ENCODE data around the gene LRP8.

The LRP8 gene

GRCh38 chr1:53328009-53328461 lies at the start of gene LRP8:
Gene LRP8 (minus strand): TSS chr1:53328070. CDS start chr1:53327912, 158 bp downstream.
- peak in 1 of 2 experiments; percentile 11 for DNase-seq (ENCODE audit: low read depth in 2 of 2)

- DNase-seq (ENCODE audit: low read depth in 2 of 2), result no peak
These were observed 49.6 kb upstream of the LRP8 start for GRCh38 chr1:53377438-53377841.

GRCh38 chr1:53376742-53377437 lies 49.0 kb upstream of the LRP8 start:
- DNase-seq (ENCODE audit: low read depth in 2 of 2), result no peak

GRCh38 chr1:53376041-53376461 lies 48.2 kb upstream of the LRP8 start:
- DNase-seq (ENCODE audit: low read depth in 2 of 2), result no peak

- DNase-seq (ENCODE audit: low read depth in 2 of 2), result no peak
These were observed 47.6 kb upstream of the LRP8 start for GRCh38 chr1:53375440-53375839.

- DNase-seq (ENCODE audit: low read depth in 2 of 2), result no peak
These were observed 45.4 kb upstream of the LRP8 start for GRCh38 chr1:53373246-53373645.

GRCh38 chr1:53372501-53372951 lies 44.7 kb upstream of the LRP8 start:
- DNase-seq (ENCODE audit: low read depth in 2 of 2), result no peak

GRCh38 chr1:53371851-53372250 lies 44.0 kb upstream of the LRP8 start:
- no peak for DNase-seq (ENCODE audit: low read depth in 2 of 2)

- no peak for DNase-seq (ENCODE audit: low read depth in 2 of 2)
These were observed 43.3 kb upstream of the LRP8 start for GRCh38 chr1:53371121-53371666.

GRCh38 chr1:53370369-53370961 lies 42.6 kb upstream of the LRP8 start:
- no peak for DNase-seq (ENCODE audit: low read depth in 2 of 2)

GRCh38 chr1:53369761-53370160 lies 41.9 kb upstream of the LRP8 start:
- no peak for DNase-seq (ENCODE audit: low read depth in 2 of 2)

GRCh38 chr1:53369034-53369750 lies 41.3 kb upstream of the LRP8 start:
- no peak for DNase-seq (ENCODE audit: low read depth in 2 of 2)

- no peak for DNase-seq (ENCODE audit: low read depth in 2 of 2)
These were observed 40.6 kb upstream of the LRP8 start for GRCh38 chr1:53368314-53369033.

- DNase-seq (ENCODE audit: low read depth in 2 of 2), result no peak
These were observed 39.8 kb upstream of the LRP8 start for GRCh38 chr1:53367503-53368313.

- DNase-seq (ENCODE audit: low read depth in 2 of 2), result no peak
These were observed 39.1 kb upstream of the LRP8 start for GRCh38 chr1:53366901-53367502.

- no peak for DNase-seq (ENCODE audit: low read depth in 2 of 2)
These were observed 37.7 kb upstream of the LRP8 start for GRCh38 chr1:53365437-53366063.

- no peak for DNase-seq (ENCODE audit: low read depth in 2 of 2)
These were observed 35.2 kb upstream of the LRP8 start for GRCh38 chr1:53362851-53363642.

GRCh38 chr1:53362270-53362669 lies 34.4 kb upstream of the LRP8 start:
- DNase-seq (ENCODE audit: low read depth in 2 of 2), result no peak

GRCh38 chr1:53361541-53361961 lies 33.7 kb upstream of the LRP8 start:
- DNase-seq (ENCODE audit: low read depth in 2 of 2), result no peak
